HG03139 (cell line): ENCODE data around the gene WSCD2.

ENCODE experiments used
- ATAC-seq: cut with Tn5 transposase; IDR thresholded peaks from one replicate; pipeline ENCODE4 v1.9.1; 2021; ENCODE audit not compliant: unreplicated experiment

The WSCD2 gene

GRCh38 chr12:108231909-108232434 lies 102.9 kb downstream of the WSCD2 start:
- no peak for ATAC-seq

GRCh38 chr12:108232565-108232964 lies 103.5 kb downstream of the WSCD2 start:
- ATAC-seq: no peak

- no peak for ATAC-seq
These were observed 105.1 kb downstream of the WSCD2 start for GRCh38 chr12:108234158-108234557.

DNA sequence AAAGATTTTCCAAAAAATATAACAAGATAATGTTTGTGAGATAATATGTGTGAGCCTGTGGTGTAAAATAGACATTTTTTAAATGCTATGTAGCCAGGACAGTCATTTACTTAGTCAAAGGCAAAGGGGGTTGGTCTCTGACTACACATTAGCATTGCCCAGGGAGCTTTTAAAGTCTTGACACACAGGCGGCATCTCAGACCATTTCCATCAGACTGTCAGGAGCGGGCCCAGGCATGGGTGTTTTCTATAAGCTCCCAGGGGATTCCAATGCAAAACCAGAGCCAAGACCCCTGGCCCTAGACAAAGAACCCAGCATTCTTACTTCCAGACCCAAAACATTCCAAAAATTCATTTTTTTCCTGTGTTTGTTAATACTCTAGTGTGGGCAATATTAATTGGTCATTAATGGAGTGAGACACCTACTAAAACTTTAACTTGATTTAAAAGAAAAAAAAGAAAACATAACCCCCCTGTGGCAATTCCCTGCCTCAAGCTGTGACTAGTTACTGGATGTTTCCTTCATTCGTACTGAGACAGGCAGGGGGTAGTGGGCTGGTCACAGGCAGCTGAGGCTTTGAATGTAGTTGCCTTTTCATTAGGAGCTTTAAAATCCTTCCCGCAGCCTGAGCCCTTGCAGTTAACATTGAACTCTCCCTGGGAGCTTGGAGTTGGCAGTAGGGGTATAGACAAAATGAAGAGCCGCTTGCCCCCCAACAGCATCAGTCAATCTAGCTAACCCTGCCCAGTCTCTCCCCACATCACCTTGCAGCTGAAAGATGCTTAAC lies 106.3 kb downstream of the WSCD2 start:
- no peak for ATAC-seq

- ATAC-seq: no peak
These were observed 106.8 kb downstream of the WSCD2 start for GRCh38 chr12:108235985-108236263.

DNA sequence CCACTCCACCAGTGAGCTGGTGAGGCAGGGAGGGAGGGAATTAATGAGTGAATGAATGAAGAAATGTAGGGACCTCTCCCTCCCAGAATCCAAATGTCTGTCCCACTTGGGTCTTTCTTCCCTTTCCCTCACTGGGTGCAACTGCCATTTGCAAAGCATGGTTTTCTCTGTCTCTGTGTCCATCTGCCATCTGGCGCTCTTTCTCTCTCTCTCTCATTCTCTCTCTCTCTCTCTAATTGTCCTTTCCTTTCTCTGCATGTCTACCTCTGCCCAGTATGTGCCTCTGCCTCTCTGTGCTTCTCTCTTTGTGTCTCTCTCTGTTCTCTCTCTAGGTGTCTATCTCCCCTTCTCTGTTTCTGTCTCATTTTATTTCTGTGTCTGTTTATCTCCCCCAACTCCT lies 107.3 kb downstream of the WSCD2 start:
- no peak for ATAC-seq

DNA sequence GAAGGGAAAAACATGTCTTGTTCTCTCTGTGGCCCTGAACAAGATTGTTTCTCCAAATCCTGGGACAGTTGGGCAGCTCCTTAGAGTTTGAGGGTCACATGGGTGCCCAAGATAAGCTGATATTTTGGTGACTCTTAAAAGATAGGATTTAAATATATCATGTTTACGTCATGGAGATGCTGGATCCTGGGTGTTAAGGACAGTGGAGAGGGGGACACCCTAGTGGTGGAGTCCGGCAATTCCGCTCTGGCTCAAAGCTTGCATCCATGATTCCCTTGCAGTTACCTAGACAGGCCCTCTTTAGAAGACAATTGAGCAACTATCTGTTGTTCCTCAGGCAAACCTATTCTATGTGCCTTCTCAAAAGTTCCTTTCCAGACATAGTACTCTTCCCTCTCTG lies 108.2 kb downstream of the WSCD2 start:
- ATAC-seq: no peak

- ATAC-seq: no peak
These were observed 109.4 kb downstream of the WSCD2 start for GRCh38 chr12:108238474-108238873.

DNA sequence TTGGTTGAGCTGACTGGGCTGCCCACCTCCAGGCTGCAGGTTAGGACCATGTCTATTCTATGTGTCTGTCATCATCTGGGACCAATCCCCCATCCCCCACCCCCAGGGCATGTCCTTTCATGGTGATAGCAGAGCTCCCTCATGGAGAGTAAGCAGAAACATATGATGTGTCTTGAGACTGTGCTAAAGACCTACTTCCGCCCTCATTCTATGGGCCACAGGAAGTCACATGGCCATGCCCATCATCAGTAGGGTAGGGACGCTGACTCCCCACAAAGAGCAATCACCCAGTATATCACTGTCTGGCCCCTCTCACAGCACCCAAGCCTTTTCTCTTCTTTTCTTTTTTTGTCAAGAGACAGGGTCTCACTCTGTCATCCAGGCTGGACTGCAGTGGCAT lies 110.3 kb downstream of the WSCD2 start:
- ATAC-seq: no peak

- no peak for ATAC-seq
These were observed 111.1 kb downstream of the WSCD2 start for GRCh38 chr12:108240027-108240785.

DNA sequence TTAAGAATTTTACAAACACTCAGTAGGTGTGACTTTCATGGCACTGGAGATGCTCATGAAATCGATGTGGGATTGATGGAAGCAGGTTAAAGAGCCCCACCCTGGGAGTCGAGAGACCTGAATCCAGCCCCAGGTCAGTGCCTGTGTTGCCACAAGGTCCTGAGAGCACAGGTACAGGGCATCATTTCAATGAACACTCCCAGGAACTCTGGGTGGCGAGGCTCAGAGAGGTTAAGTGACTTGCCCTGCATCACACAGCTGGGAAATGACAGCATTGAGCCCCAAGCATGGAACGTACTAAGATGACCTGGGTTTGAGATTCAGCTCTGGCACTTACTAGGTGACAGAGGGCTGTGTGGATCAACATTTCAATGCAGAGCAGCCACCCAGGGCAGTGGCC lies 111.8 kb downstream of the WSCD2 start:
- ATAC-seq: no peak

- no peak for ATAC-seq
These were observed 113.1 kb downstream of the WSCD2 start for GRCh38 chr12:108241986-108242703.

GRCh38 chr12:108247130-108247529 lies 118.0 kb downstream of the WSCD2 start:
- no peak for ATAC-seq

- no peak for ATAC-seq
These were observed 118.9 kb downstream of the WSCD2 start for GRCh38 chr12:108248011-108248410.

- no peak for ATAC-seq
These were observed 123.4 kb downstream of the WSCD2 start for GRCh38 chr12:108252523-108252922.

- no peak for ATAC-seq
These were observed 124.5 kb downstream of the WSCD2 start for GRCh38 chr12:108253540-108253939.

DNA sequence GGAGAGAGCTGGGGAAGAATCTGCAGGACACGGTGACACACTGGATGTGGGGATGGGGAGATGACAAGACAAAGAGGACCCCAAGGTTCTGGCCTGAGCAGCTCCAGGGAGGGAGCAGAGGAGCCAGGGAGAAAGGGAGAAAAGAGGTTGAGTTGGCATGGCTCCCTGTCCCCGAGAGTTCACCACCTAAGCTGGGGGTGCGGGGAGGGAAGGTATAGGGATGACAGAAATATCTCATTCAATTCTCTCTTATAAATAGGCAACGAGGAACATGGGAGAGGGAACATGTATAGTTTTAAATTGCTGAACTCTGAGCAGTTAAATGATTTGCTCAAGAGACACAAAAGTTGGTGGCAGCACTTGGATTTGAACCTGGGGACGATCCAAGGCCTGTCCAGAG lies 124.9 kb downstream of the WSCD2 start:
- no peak for ATAC-seq

GRCh38 chr12:108254517-108255251 lies 125.6 kb downstream of the WSCD2 start:
- ATAC-seq: no peak

DNA sequence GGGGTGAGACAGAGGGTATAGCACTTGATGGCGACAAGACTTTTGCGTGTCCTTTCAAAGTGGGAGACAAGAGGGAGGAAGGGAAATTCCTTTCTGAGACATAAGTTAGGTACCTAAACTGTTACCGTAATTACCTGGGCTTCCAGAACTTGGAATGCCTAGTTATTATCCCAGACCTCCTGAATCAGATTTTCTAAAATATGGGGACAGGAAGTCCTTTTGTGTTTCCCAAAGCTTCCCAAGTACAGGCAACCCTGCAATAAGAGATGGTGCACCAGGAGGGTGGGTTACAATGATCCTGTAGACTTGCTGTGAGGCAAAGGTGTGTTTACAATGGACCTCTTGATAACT lies 126.1 kb downstream of the WSCD2 start:
- ATAC-seq: no peak

- ATAC-seq: no peak
These were observed 127.9 kb downstream of the WSCD2 start for GRCh38 chr12:108257004-108257403.

GRCh38 chr12:108257610-108258106 lies 128.6 kb downstream of the WSCD2 start:
- no peak for ATAC-seq
